ENCODE data around the gene ZNF595.
"Not testable (repeated sequence)": the region's sequence is repeated elsewhere in the genome, so short reads cannot be mapped to it uniquely, and the experiment has no call there.

ZNF595 gene

DNA sequence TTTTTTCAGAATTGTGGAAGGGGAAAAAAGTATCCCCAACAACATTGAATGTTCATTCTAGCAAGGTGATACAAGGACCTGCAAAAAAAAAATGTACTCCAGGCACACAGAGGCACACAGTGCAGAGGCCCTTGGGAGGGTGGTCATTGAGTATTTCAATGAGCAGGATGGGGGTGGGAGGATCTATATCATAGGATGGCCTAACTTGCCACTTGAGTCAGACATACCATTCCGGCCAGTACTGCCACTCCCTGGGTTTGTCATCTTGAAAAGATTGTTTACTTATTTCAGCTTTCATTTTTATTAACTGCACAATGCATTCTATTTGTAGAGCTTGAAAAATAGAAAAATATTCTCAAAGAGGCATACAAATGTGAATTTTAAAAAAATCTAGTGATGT lies 18.7 kb downstream of the ZNF595 start:
- TF ChIP-seq POLR2A (IDR thresholded peaks at IDR 0.05; ENCODE audit: low read length) (no peak), GATA1 (IDR thresholded peaks at IDR 0.05; ENCODE audit: low read depth, low read length) (no peak)
- DNase-seq, result no peak

DNA sequence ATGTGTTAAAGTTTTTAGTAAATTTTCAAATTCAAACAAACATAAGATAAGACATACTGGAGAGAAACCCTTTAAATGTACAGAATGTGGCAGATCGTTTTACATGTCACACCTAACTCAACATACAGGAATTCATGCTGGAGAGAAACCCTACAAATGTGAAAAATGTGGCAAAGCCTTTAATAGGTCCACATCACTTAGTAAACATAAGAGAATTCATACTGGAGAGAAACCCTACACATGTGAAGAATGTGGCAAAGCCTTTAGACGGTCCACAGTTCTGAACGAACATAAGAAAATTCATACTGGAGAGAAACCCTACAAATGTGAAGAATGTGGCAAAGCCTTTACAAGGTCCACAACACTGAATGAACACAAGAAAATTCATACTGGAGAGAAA lies 32.8 kb downstream of the ZNF595 start:
- TF ChIP-seq POLR2A (IDR thresholded peaks at IDR 0.05; ENCODE audit: low read length), result no peak
- no peak for TF ChIP-seq GATA1 (IDR thresholded peaks at IDR 0.05; ENCODE audit: low read depth, low read length)
- no peak for DNase-seq

DNA sequence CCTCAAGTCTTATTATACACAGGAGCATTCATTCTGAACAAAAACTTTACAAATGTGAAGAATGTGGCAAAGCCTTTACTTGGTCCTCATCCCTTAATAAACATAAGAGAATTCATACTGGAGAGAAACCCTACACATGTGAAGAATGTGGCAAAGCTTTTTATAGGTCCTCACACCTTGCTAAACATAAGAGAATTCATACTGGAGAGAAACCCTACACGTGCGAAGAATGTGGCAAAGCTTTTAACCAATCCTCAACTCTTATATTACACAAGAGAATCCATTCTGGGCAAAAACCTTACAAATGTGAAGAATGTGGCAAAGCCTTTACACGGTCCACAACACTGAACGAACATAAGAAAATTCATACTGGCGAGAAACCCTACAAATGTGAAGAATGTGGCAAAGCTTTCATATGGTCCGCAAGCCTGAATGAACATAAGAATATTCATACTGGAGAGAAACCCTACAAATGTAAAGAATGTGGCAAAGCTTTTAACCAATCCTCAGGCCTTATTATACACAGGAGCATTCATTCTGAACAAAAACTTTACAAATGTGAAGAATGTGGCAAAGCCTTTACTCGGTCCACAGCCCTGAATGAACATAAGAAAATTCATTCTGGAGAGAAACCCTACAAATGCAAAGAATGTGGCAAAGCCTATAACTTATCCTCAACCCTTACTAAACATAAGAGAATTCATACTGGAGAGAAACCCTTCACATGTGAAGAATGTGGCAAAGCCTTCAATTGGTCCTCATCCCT lies 33.6 kb downstream of the ZNF595 start:
- DNase-seq, result not testable (repeated sequence)

DNA sequence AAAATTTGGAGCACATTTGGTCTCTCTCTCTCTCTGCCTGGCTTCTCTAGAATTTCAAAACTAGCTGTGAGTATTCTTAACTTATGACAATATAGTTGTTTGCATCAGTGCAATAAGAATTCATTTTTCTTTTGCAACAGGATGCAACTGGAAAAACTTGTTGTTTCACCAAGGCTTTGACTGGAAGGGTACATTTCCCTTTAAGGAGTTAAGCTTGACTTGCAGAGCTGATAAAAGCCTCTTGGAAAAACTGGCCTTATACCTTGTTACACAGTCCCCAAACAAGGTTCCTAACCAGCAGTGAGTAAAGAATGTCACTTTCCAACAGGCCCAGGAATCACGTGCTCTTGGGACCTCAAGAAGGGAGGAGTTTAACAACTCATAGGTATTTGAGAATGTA lies 45.3 kb downstream of the ZNF595 start:
- no peak for DNase-seq
- TF ChIP-seq POLR2A (IDR thresholded peaks at IDR 0.05; ENCODE audit: low read length), result no peak
- no peak for TF ChIP-seq GATA1 (IDR thresholded peaks at IDR 0.05; ENCODE audit: low read depth, low read length)

DNA sequence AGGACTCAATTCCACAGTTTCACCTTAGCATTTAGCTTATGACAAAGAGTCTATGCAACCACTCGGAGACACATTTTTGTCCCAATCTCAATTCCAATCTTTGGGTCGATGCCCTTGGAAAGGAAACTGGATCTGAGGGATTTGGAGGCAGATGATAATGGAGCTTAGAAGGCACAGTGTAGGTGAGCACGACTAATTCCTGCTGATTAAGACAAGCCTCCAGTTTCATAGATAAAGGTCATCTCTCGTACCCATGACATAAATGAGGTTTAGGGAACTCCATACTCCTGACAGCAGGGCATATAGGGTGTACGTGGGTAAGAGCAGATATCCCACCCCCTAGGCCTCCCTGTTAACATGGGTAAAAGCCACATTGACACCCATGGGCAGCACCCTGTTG lies 46.7 kb downstream of the ZNF595 start:
- DNase-seq, result no peak
- TF ChIP-seq GATA1 (IDR thresholded peaks at IDR 0.05; ENCODE audit: low read depth, low read length) (no peak), POLR2A (IDR thresholded peaks at IDR 0.05; ENCODE audit: low read length) (no peak)

DNA sequence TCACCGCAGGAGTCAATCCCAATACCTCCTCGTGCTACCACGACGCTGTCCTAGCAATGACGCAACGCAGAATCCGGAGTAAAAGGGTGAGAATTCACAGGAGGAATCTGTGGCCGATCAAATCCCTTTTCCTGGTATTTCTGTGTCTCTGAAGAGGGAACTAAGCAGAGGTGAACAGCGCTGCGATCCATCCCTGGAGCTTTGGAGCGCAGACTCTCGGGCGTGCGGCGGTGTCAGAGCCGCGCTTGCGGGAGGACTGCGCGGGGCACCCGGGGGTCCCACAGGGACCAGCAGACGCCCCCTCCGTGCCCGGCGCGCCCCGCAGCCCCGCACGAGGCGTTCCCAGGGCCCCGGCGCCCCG lies 53.9 kb downstream of the ZNF595 start:
- no peak for TF ChIP-seq POLR2A (IDR thresholded peaks at IDR 0.05; ENCODE audit: low read length)
- TF ChIP-seq GATA1 (IDR thresholded peaks at IDR 0.05; ENCODE audit: low read depth, low read length), result no peak
- no peak for DNase-seq

DNA sequence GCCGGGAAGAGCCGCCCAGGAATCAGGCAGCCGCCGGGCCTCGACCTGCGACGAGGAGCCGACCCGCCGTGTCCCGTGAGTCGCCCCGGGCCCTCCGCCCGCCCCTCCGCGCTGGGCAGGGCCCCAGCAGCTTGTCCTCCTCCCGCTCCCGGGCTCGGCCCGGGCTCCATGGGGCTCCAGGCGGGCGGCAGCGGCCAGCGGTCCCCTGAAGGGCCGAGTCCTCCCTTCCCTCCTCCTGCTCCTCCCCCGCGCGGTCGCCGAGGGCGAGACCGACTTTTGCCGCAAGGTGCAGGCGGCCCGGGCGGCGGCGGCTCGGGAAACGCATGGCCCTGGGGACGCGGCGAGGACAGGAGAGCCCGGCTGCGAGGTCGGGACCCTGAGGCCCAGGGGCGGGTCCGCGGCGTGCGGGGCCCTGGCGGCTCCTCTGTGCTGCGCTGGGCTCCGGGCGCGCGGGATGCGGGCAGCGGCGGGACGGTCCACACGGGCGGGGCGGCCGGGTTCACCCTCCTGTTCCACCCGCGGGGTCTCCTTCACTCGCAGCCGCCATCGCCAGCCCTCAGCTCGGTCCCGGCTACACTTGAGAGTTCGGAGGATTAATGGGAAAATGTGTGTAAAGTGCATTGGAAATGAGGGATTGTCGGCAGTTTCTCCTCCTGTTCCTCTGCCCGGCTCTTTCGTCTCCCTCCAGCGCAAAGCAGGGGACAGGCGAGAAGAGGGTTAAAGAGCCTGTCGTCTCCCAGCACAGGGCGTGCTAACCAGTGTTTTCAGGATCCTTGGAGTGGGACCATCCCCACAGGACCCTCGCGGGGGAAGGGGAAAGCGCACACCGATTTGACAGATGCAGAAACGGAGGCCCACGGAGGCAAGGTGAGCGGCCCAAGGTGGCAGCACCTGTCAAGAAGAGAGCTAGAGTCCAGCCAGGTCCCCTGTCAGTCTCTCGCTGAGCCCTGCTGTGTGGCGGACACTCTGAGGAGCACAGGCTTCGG lies 54.6 kb downstream of the ZNF595 start:
- TF ChIP-seq GATA1 (IDR thresholded peaks at IDR 0.05; ENCODE audit: low read depth, low read length) (no peak), POLR2A (IDR thresholded peaks at IDR 0.05; ENCODE audit: low read length) (no peak)
- no peak for DNase-seq

DNA sequence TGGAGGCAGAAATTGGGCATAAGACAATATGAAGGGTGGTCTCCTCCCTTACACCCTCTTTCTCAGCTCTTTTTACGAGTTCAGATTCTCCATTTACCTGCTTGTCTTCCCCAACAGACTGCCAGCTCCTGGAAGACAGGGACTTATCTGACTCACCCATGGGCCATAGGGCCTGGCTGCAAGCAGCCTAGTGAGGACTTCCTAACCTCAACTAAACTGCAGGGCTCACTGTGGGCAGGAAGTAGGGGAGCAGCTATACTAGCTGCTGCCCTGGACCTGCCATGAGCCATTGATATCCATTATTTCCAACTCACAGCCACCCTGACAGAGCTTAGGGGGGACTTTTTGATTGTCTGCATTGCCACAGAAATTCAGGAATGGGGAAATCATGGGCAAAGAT lies 59.6 kb downstream of the ZNF595 start:
- DNase-seq, result no peak
- TF ChIP-seq POLR2A (IDR thresholded peaks at IDR 0.05; ENCODE audit: low read length), result no peak
- TF ChIP-seq GATA1 (IDR thresholded peaks at IDR 0.05; ENCODE audit: low read depth, low read length), result no peak

DNA sequence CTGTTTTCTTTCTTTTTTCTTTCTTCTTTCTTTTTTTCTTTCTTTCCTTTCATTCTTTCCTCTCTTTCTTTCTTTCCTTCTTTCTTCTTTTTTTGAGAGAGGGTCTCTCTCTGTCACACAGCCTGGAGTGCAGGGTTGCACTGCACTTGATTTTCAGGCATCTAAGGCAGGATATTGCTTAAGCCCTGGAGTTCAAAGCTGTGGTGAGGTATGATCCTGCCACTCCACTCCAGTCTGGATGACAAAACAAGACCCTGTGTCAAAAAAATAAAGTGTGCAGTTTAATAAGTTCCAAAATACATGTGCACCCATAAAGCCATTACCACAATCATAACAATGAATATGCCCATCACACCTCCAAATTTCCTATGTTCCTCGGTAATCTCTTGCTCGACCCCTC lies 60.6 kb downstream of the ZNF595 start:
- TF ChIP-seq POLR2A (IDR thresholded peaks at IDR 0.05; ENCODE audit: low read length), result no peak
- TF ChIP-seq GATA1 (IDR thresholded peaks at IDR 0.05; ENCODE audit: low read depth, low read length), result no peak
- no peak for DNase-seq

DNA sequence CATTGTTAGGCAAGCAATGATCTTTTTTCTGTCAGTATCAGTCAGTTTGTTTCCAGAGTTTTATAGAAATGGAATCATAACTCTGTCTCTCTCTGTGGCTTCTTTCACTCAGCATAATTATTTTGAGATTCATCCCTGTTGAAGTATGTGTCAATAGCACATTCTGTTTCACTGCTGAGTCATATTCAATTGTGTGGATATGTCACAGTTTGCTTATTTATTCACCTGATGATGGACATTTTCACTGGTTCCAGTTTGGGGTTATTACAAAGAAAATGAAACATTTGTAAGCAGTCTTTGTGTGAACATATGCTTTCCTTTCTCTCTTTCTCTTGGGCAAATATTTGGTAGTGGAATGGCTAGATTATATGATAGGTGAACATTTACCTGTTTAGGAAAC lies 61.0 kb downstream of the ZNF595 start:
- TF ChIP-seq GATA1 (IDR thresholded peaks at IDR 0.05; ENCODE audit: low read depth, low read length), result no peak
- TF ChIP-seq POLR2A (IDR thresholded peaks at IDR 0.05; ENCODE audit: low read length), result no peak
- DNase-seq, result no peak

DNA sequence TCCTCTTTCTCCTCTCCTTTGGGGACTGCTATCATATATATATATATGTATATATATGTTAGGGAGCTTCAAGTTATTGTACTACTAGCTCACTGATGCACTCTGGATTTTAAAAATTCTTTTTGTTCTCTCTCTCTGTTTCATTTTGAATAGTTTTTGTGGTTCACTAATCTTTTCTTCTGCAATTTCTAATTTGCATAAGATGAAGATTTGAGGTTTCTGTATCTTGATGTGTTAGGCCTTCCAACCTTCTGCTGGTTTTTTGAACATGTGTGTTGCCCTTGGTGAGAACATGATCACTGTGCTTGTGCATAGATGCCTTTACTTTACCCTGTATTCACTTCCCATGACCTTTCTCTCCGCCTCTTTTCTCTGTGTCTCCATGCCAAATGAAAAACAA lies 63.4 kb downstream of the ZNF595 start:
- no peak for TF ChIP-seq POLR2A (IDR thresholded peaks at IDR 0.05; ENCODE audit: low read length)
- TF ChIP-seq GATA1 (IDR thresholded peaks at IDR 0.05; ENCODE audit: low read depth, low read length), result no peak
- DNase-seq, result no peak

DNA sequence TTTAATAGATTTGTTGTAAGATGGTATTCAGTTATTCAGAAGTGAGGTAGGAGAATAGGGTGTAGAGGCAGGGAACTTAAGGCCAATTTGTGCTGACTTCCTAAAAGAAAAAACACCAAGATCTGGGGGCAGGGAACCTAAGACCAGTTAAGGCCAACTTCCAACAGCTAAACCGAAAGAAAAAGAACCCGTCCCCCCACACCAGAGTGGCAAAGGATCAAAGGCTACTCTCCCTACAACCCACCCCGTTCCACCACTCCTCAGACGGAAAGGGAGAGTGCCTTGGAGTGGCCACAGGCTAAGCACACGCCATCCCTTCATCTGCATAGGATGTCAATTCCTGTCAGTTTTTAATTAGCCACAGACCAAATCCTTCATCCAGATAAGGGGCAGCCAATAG lies 67.5 kb downstream of the ZNF595 start:
- no peak for DNase-seq
- TF ChIP-seq POLR2A (IDR thresholded peaks at IDR 0.05; ENCODE audit: low read length) (no peak), GATA1 (IDR thresholded peaks at IDR 0.05; ENCODE audit: low read depth, low read length) (no peak)

DNA sequence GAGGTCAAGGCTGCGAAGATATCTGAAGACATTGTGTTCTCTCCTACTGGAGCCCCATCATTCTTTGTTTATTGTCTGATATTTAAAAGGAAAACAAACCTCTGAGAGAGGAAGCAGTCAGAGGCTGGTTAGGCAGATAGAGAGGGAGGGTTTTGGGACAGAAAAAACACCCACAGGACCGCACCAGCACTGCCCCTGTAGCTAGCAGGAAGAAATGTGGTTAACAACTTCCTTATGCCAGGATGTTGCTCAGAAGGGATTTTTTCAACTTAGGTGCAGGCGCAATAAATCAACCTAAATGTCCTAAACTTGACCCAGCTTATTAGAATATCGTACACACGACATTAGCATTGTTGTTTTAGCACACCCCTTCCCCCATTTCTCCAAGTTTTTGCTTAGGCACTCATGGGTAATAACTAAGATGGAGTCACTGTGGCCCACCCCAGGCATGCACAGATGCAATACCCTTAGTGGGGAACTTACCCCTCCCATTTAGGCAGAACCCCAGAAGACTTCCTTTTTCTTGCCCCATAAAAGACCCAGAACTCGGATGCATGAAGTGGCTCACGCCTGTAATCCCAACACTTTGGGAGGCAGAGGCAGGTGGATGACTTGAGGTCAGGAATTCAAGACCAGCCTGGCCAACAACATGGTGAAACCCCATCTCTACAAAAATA lies 68.4 kb downstream of the ZNF595 start:
- TF ChIP-seq GATA1 (IDR thresholded peaks at IDR 0.05; ENCODE audit: low read depth, low read length) (no peak), POLR2A (IDR thresholded peaks at IDR 0.05; ENCODE audit: low read length) (no peak)
- DNase-seq, result no peak

DNA sequence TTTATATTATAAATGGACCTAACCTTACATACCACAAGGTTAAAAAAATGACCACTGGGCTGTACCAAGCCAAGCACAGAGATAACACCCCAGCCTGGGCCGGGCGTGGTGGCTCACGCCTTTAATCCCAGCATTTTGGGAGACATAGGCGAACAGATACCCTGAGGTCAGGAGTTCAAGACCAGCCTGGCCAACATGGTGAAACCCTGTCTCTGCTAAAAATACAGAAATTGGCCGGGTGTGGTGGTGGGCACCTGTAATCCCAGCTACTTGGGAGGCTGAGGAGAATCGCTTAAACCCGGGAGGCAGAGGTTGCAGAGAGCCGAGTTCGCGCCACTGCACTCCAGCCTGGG lies 70.8 kb downstream of the ZNF595 start:
- not testable (repeated sequence) for DNase-seq

Data from erythroblast (primary cell).